A673 (cell line): ENCODE data around the gene CD72. TPM values are rescaled to one million over a fixed set of nuclear protein-coding genes. Genes with fewer than 3 reads are reported as not detected.

Experiments
- BruUV-seq: library from RNA; stranded (reverse); fragments of 400-500 nt; replicated peaks from 2 replicates; lab custom pipeline; 2021; lab: Mats Ljungman, UMichigan
- CTCF ChIA-PET: fragments of 300-600 bp; sonication (Branson Sonifier 250); formaldehyde crosslinking; loops from one replicate; lab custom pipeline; 2022; ENCODE audit warnings: antibody characterized with exemption; lab: Charles Lee
- POLR2A ChIA-PET: fragments of 300-600 bp; sonication (Branson Sonifier 250); formaldehyde crosslinking; loops from one replicate; lab custom pipeline; 2022; ENCODE audit warnings: antibody characterized with exemption; ENCODE audit not compliant: low non-redundant PET; lab: Charles Lee
- DNase-seq: peaks from one replicate; pipeline ENCODE4 v3.0.0-alpha.2; 2015; ENCODE audit warnings: low spot score
- H3K27ac ChIP-seq: fragments of 200-600 bp; sonication (generic); 2 replicates; pipeline ENCODE4 v1.5.1; 2016; ENCODE audit warnings: mixed run types, low read depth, mild to moderate bottlenecking, mixed read lengths, antibody characterized with exemption, low read length; ENCODE audit not compliant: poor library complexity, severe bottlenecking
- H3K27me3 ChIP-seq: fragments of 200-600 bp; sonication (generic); replicated peaks from 2 replicates; pipeline ENCODE4 v1.6.1; 2017; ENCODE audit warnings: mixed run types, low read depth, mild to moderate bottlenecking, mixed read lengths, antibody characterized with exemption, low read length; ENCODE audit not compliant: insufficient read depth, poor library complexity
- H3K36me3 ChIP-seq: fragments of 200-600 bp; sonication (generic); 2 replicates; pipeline ENCODE4 v1.6.1; 2016; ENCODE audit warnings: mixed run types, mild to moderate bottlenecking, mixed read lengths, antibody characterized with exemption, low read length; ENCODE audit not compliant: insufficient read depth, poor library complexity, severe bottlenecking
- H3K4me1 ChIP-seq: fragments of 200-600 bp; sonication (generic); 2 replicates; pipeline ENCODE4 v1.6.1; 2017; ENCODE audit warnings: mixed run types, mild to moderate bottlenecking, mixed read lengths, antibody characterized with exemption, low read length; ENCODE audit not compliant: insufficient read depth, poor library complexity, severe bottlenecking
- H3K4me3 ChIP-seq: fragments of 200-600 bp; sonication (generic); 2 replicates; pipeline ENCODE4 v1.5.1; 2016; ENCODE audit warnings: low read depth, mixed run types, mild to moderate bottlenecking, mixed read lengths, low read length; ENCODE audit not compliant: poor library complexity, severe bottlenecking
- H3K9me3 ChIP-seq: fragments of 200-600 bp; sonication (generic); 2 replicates; pipeline ENCODE4 v1.6.1; 2016; ENCODE audit warnings: mixed run types, low read depth, mild to moderate bottlenecking, mixed read lengths, antibody characterized with exemption, low read length; ENCODE audit not compliant: poor library complexity, severe bottlenecking
- EZH2 ChIP-seq: fragments of 200-600 bp; sonication (generic); IDR thresholded peaks from 2 replicates; pipeline ENCODE4 v1.6.1; 2017; ENCODE audit warnings: borderline replicate concordance, low read depth, mild to moderate bottlenecking, mixed read lengths, antibody characterized with exemption, low read length; ENCODE audit not compliant: poor library complexity, severe bottlenecking
- intact Hi-C: fragments of 100-400 bp; cut with micrococcal nuclease; formaldehyde crosslinking; loops from one replicate; pipeline ENCODE4 v1.10.0; 2022; ENCODE audit not compliant: unreplicated experiment
- microRNA-seq: library from miRNA; unstranded; fragments of <30 nt; microRNA quantifications from one replicate; pipeline ENCODE4 v1.2.0, GENCODE V29; 2021
- total RNA-seq: library from RNA; stranded (reverse); gene quantifications from 2 replicates; pipeline ENCODE4 v1.2.3, GENCODE V29; 2021
- TF ChIP-seq, protein P1 (sequence below): fragments of 300-800, 200-600 bp; sonication (generic); conservative IDR thresholded peaks from 2 replicates; pipeline ENCODE4 v1.5.1; 2017; ENCODE audit warnings: low read depth, mild to moderate bottlenecking, antibody characterized with exemption, low read length, moderate library complexity, mixed read lengths

The CD72 gene
- total RNA-seq, 1 experiment from 2014 or later, result not detected

DNA sequence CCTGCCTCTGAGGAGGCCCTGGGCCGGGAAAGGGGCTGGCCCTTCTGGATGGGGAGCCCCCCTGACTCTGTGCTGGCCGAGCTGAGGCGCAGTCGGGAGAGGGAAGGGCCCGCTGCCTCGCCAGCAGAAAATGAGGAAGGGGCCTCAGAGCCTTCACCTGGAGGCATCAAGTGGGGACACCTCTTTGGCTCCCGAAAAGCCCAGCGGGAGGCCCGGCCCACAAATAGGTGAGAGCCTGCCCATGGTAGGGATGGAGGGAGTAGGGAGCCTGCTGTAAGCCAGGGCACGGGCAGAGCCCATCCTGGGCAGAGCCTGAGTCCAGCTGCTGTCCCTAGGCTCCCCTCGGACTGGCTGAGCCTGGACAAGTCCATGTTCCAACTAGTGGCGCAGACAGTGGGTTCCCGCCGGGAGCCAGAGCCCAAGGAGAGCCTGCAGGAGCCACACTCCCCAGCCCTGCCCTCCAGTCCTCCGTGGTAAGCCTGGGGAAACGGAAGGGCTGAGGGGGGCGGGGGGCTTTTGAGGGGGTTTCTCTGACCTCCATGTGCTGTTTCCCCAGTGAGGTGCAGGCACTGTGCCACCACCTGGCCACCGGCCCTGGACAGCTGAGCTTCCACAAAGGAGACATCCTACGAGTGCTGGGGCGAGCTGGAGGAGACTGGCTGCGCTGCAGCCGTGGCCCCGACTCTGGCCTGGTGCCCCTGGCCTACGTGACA is 57.4 kb downstream of the CD72 start:
- DNase-seq, result no peak
- Histone ChIP-seq H3K36me3 (peaks cover 2% of the 10 kb centered on the region), H3K27ac (no peak overlapping the region), H3K9me3 (no peaks in the 10 kb centered on the region), H3K4me1 (no peaks in the 10 kb centered on the region), H3K27me3 (no peaks in the 10 kb centered on the region), H3K4me3 (no peak overlapping the region)
- intact Hi-C loops, result no loop called here
- CTCF ChIA-PET, result no interaction called here
- POLR2A ChIA-PET, result no interaction called here
- no TSS peak for BruUV-seq
- TF ChIP-seq EZH2, result no peak
- TF ChIP-seq, protein P1, sequence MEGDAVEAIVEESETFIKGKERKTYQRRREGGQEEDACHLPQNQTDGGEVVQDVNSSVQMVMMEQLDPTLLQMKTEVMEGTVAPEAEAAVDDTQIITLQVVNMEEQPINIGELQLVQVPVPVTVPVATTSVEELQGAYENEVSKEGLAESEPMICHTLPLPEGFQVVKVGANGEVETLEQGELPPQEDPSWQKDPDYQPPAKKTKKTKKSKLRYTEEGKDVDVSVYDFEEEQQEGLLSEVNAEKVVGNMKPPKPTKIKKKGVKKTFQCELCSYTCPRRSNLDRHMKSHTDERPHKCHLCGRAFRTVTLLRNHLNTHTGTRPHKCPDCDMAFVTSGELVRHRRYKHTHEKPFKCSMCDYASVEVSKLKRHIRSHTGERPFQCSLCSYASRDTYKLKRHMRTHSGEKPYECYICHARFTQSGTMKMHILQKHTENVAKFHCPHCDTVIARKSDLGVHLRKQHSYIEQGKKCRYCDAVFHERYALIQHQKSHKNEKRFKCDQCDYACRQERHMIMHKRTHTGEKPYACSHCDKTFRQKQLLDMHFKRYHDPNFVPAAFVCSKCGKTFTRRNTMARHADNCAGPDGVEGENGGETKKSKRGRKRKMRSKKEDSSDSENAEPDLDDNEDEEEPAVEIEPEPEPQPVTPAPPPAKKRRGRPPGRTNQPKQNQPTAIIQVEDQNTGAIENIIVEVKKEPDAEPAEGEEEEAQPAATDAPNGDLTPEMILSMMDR, result no peak

Small RNA genes lying within 50 kb of the gene (microRNA-seq; reads per million reads assigned to microRNA genes)
- 0.81 reads per million for gene MIR4667

Other genes starting within 250 kb of the CD72 start
- 19.4 and 22.2 TPM in 2 replicates for gene RUSC2, start 128.3 kb downstream of the CD72 start, total RNA-seq
- gene TESK1, start 13.2 kb downstream of the CD72 start, total RNA-seq, result 31.8 and 31.9 TPM in 2 replicates
- gene SIT1, start 32.5 kb upstream of the CD72 start, total RNA-seq, result not detected in 2 replicates
- 13,531 and 14,573 TPM in 2 replicates for gene RMRP, start 39.6 kb upstream of the CD72 start, total RNA-seq
- 12.9 and 16.4 TPM in 2 replicates for gene CCDC107, start 39.9 kb upstream of the CD72 start, total RNA-seq
- gene ARHGEF39, start 46.8 kb upstream of the CD72 start, total RNA-seq, result 25.0 and 27.7 TPM in 2 replicates
- 0.32 and 1.4 TPM in 2 replicates for gene CA9, start 55.5 kb upstream of the CD72 start, total RNA-seq
- gene TPM2, start 71.5 kb upstream of the CD72 start, total RNA-seq, result 39.2 and 44.3 TPM in 2 replicates
- 173 and 178 TPM in 2 replicates for gene TLN1, start 113.8 kb upstream of the CD72 start, total RNA-seq
- 27.6 and 29.1 TPM in 2 replicates for gene CREB3, start 114.3 kb upstream of the CD72 start, total RNA-seq
- 67.6 and 70.5 TPM in 2 replicates for gene GBA2, start 130.8 kb upstream of the CD72 start, total RNA-seq
- gene RGP1, start 130.9 kb upstream of the CD72 start, total RNA-seq, result 21.9 and 26.3 TPM in 2 replicates
- gene MSMP, start 135.9 kb upstream of the CD72 start, total RNA-seq, result not detected in 2 replicates
- 4.7 and 9.1 TPM in 2 replicates for gene NPR2, start 173.2 kb upstream of the CD72 start, total RNA-seq
- gene SPAG8, start 193.8 kb upstream of the CD72 start, total RNA-seq, result 1.1 and 1.4 TPM in 2 replicates
- gene HINT2, start 196.6 kb upstream of the CD72 start, total RNA-seq, result 51.5 and 68.9 TPM in 2 replicates
- not detected in 2 replicates for gene FAM221B, start 210.3 kb upstream of the CD72 start, total RNA-seq
- 6.9 and 10.9 TPM in 2 replicates for gene TMEM8B, start 210.8 kb upstream of the CD72 start, total RNA-seq